AG09319 (cell line): ENCODE measurements around the gene FAR2.

Experiments used
- DNase-seq: peaks from one replicate; pipeline ENCODE4 v3.0.0-alpha.2; 2010; ENCODE audit warnings: low read depth; ENCODE audit errors: extremely low read depth
- CTCF ChIP-seq: IDR thresholded peaks from 2 replicates; pipeline ENCODE4 v1.5.1; 2011; ENCODE audit warnings: low read depth, mild to moderate bottlenecking, inconsistent platforms, low read length, moderate library complexity

The FAR2 gene

GRCh38 chr12:29314416-29314815, 165.3 kb downstream of the FAR2 start:
- TF ChIP-seq CTCF, result no peak
- no peak for DNase-seq

GRCh38 chr12:29316752-29317151, 167.7 kb downstream of the FAR2 start:
- no peak for DNase-seq
- TF ChIP-seq CTCF, result no peak

- DNase-seq, result no peak
- peak; percentile 55 for TF ChIP-seq CTCF
Measured at GRCh38 chr12:29317556-29318363, 168.7 kb downstream of the FAR2 start.

- DNase-seq, result peak; percentile 34
- no peak for TF ChIP-seq CTCF
Measured at GRCh38 chr12:29320295-29321085, 171.4 kb downstream of the FAR2 start.

GRCh38 chr12:29322157-29322556, 173.1 kb downstream of the FAR2 start:
- no peak for DNase-seq
- TF ChIP-seq CTCF, result no peak

- TF ChIP-seq CTCF, result no peak
Measured at GRCh38 chr12:29329411-29329810, 180.3 kb downstream of the FAR2 start.

GRCh38 chr12:29333178-29333577, 184.1 kb downstream of the FAR2 start:
- DNase-seq, result no peak
- no peak for TF ChIP-seq CTCF

More at GRCh38 chr12:29329411-29329810, 180.3 kb downstream of the FAR2 start:
- DNase-seq, result no peak
